Body of pancreas (tissue), 4 donors: ENCODE results near the gene SLF2.

Experiments
- CTCF ChIP-seq, 7 experiments: fragments of 450-650 bp in 4 of 7; fragments of 200-600 bp in 3 of 7; sonication (generic) in 3 of 7; IDR thresholded peaks; one replicate each; pipeline ENCODE4 v1.5.1; 2016 to 2019; ENCODE audit warnings: antibody characterized with exemption in 7 of 7
- POLR2A ChIP-seq, 3 donors: fragments of 450-650 bp; IDR thresholded peaks; one replicate each; pipeline ENCODE4 v1.6.1; 2016; ENCODE audit warnings: antibody characterized with exemption in 3 of 3, mild to moderate bottlenecking in 2 of 3

- TF ChIP-seq CTCF (IDR thresholded peaks at IDR 0.05): no peak
- no peak for TF ChIP-seq POLR2A (IDR thresholded peaks at IDR 0.05)
Observed at GRCh38 chr10:100866575-100867098, 46.1 kb upstream of the SLF2 start.
